SHP77 (cell line): ENCODE measurements around the gene OR2Y1.
"Not testable (repeated sequence)": the region's sequence is repeated elsewhere in the genome, so short reads cannot be mapped to it uniquely, and the experiment has no call there.

Experiments used
- DNase-seq, 2 experiments: peaks; one replicate each; lab custom pipeline; 2025; lab: John Stamatoyannopoulos, UW

The OR2Y1 gene

GRCh38 chr5:180739958-180740357, at the start of gene OR2Y1:
OR2Y1 (minus strand) TSS chr5:180740058; CDS start chr5:180740058, 0 bp downstream.
- DNase-seq = no peak

- not testable (repeated sequence) for DNase-seq
These were observed 49.0 kb upstream of the OR2Y1 start for GRCh38 chr5:180788651-180789410.

GRCh38 chr5:180787711-180788431, 48.0 kb upstream of the OR2Y1 start:
- DNase-seq = no peak

GRCh38 chr5:180786531-180787398, 46.9 kb upstream of the OR2Y1 start:
- DNase-seq = no peak

GRCh38 chr5:180785794-180786221, 46.0 kb upstream of the OR2Y1 start:
- DNase-seq = no peak

GRCh38 chr5:180785121-180785781, 45.4 kb upstream of the OR2Y1 start:
- no peak for DNase-seq

GRCh38 chr5:180784497-180785097, 44.7 kb upstream of the OR2Y1 start:
- peak; percentile 21 to 69 for DNase-seq

GRCh38 chr5:180783340-180784052, 43.6 kb upstream of the OR2Y1 start:
- DNase-seq = no peak

- no peak for DNase-seq
These were observed 42.9 kb upstream of the OR2Y1 start for GRCh38 chr5:180782748-180783147.

- DNase-seq = not testable (repeated sequence)
These were observed 42.1 kb upstream of the OR2Y1 start for GRCh38 chr5:180781900-180782326.

- no peak for DNase-seq
These were observed 40.2 kb upstream of the OR2Y1 start for GRCh38 chr5:180779985-180780610.

- no peak for DNase-seq
These were observed 37.6 kb upstream of the OR2Y1 start for GRCh38 chr5:180777475-180777874.

GRCh38 chr5:180776376-180776775, 36.5 kb upstream of the OR2Y1 start:
- DNase-seq = no peak

GRCh38 chr5:180775624-180776023, 35.8 kb upstream of the OR2Y1 start:
- no peak for DNase-seq

GRCh38 chr5:180771839-180772238, 32.0 kb upstream of the OR2Y1 start:
- DNase-seq = no peak

GRCh38 chr5:180769821-180770220, 30.0 kb upstream of the OR2Y1 start:
- DNase-seq = no peak

- no peak for DNase-seq
These were observed 15.7 kb upstream of the OR2Y1 start for GRCh38 chr5:180755601-180756000.

GRCh38 chr5:180744253-180744652, 4.4 kb upstream of the OR2Y1 start:
- no peak for DNase-seq

- DNase-seq = no peak
These were observed 2.9 kb upstream of the OR2Y1 start for GRCh38 chr5:180742727-180743126.

- DNase-seq = not testable (repeated sequence)
These were observed 1.1 kb upstream of the OR2Y1 start for GRCh38 chr5:180740953-180741352.
